ENCODE data around the gene GRHL1. TPM values are rescaled to one million over a fixed set of nuclear protein-coding genes. Genes with fewer than 3 reads are reported as not detected.

GRHL1 gene
- total RNA-seq, 6 experiments from 2014 or later, result 0.46 to 0.76 (median 0.59) TPM

- Mint-ChIP-seq H3K27ac (no peak overlapping the region), H3K4me1 (ENCODE audit: low read depth) (peaks cover 42% of the 10 kb centered on the region), H3K4me3 (no peak overlapping the region), H3K36me3 (ENCODE audit: low read depth) (no peaks in the 10 kb centered on the region), H3K27me3 (ENCODE audit: insufficient read depth) (peaks cover 11% of the 10 kb centered on the region), H3K9me3 (no peaks in the 10 kb centered on the region)
- DNase-seq, result peak; percentile 11
- no peak for TF ChIP-seq CTCF (IDR thresholded peaks at IDR 0.05)
Observed at GRCh38 chr2:9944330-9944758, 7.1 kb upstream of the GRHL1 start.

- Mint-ChIP-seq H3K4me3 (no peak overlapping the region), H3K9me3 (no peaks in the 10 kb centered on the region), H3K27ac (no peak overlapping the region), H3K36me3 (ENCODE audit: low read depth) (no peaks in the 10 kb centered on the region), H3K4me1 (ENCODE audit: low read depth) (peaks cover 37% of the 10 kb centered on the region), H3K27me3 (ENCODE audit: insufficient read depth) (peaks cover 12% of the 10 kb centered on the region)
- DNase-seq, result no peak
- no peak for TF ChIP-seq CTCF (IDR thresholded peaks at IDR 0.05)
Observed at GRCh38 chr2:9945596-9945995, 5.9 kb upstream of the GRHL1 start.

- no peak overlapping the region for H3K4me3 Mint-ChIP-seq
- no peak overlapping the region for H3K27ac Mint-ChIP-seq
- peaks cover 12% of the 10 kb centered on the region for H3K27me3 Mint-ChIP-seq (ENCODE audit: insufficient read depth)
- peaks cover 33% of the 10 kb centered on the region for H3K4me1 Mint-ChIP-seq (ENCODE audit: low read depth)
- no peaks in the 10 kb centered on the region for H3K9me3 Mint-ChIP-seq
- no peak for TF ChIP-seq CTCF (IDR thresholded peaks at IDR 0.05)
- H3K36me3 Mint-ChIP-seq (ENCODE audit: low read depth), result no peaks in the 10 kb centered on the region
- DNase-seq, result no peak
Observed at GRCh38 chr2:9946076-9946475, 5.4 kb upstream of the GRHL1 start.

GRCh38 chr2:9946818-9947217 lies 4.7 kb upstream of the GRHL1 start:
- peaks cover 12% of the 10 kb centered on the region for H3K27me3 Mint-ChIP-seq (ENCODE audit: insufficient read depth)
- no peak for DNase-seq
- no peak overlapping the region for H3K27ac Mint-ChIP-seq
- no peaks in the 10 kb centered on the region for H3K36me3 Mint-ChIP-seq (ENCODE audit: low read depth)
- H3K4me1 Mint-ChIP-seq (ENCODE audit: low read depth), result peaks cover 25% of the 10 kb centered on the region
- H3K9me3 Mint-ChIP-seq, result no peaks in the 10 kb centered on the region
- H3K4me3 Mint-ChIP-seq, result no peak overlapping the region
- TF ChIP-seq CTCF (IDR thresholded peaks at IDR 0.05), result no peak

- H3K27me3 Mint-ChIP-seq (ENCODE audit: insufficient read depth), result peaks cover 12% of the 10 kb centered on the region
- no peak overlapping the region for H3K27ac Mint-ChIP-seq
- no peak overlapping the region for H3K4me3 Mint-ChIP-seq
Observed at GRCh38 chr2:9948721-9949120, 2.8 kb upstream of the GRHL1 start.

More at GRCh38 chr2:9948721-9949120, 2.8 kb upstream of the GRHL1 start:
- H3K9me3 Mint-ChIP-seq, result no peaks in the 10 kb centered on the region
- no peak for TF ChIP-seq CTCF (IDR thresholded peaks at IDR 0.05)
- H3K4me1 Mint-ChIP-seq (ENCODE audit: low read depth), result peaks cover 23% of the 10 kb centered on the region
- no peak for DNase-seq
- H3K36me3 Mint-ChIP-seq (ENCODE audit: low read depth), result no peaks in the 10 kb centered on the region

All from HFFc6 (cell line).